Fibroblast of skin of right biceps (primary cell): ENCODE results near the gene NOD2.

Source experiments
- DNase-seq: peaks from one replicate; pipeline ENCODE4 v3.0.0-alpha.2; 2013

The NOD2 gene

DNA sequence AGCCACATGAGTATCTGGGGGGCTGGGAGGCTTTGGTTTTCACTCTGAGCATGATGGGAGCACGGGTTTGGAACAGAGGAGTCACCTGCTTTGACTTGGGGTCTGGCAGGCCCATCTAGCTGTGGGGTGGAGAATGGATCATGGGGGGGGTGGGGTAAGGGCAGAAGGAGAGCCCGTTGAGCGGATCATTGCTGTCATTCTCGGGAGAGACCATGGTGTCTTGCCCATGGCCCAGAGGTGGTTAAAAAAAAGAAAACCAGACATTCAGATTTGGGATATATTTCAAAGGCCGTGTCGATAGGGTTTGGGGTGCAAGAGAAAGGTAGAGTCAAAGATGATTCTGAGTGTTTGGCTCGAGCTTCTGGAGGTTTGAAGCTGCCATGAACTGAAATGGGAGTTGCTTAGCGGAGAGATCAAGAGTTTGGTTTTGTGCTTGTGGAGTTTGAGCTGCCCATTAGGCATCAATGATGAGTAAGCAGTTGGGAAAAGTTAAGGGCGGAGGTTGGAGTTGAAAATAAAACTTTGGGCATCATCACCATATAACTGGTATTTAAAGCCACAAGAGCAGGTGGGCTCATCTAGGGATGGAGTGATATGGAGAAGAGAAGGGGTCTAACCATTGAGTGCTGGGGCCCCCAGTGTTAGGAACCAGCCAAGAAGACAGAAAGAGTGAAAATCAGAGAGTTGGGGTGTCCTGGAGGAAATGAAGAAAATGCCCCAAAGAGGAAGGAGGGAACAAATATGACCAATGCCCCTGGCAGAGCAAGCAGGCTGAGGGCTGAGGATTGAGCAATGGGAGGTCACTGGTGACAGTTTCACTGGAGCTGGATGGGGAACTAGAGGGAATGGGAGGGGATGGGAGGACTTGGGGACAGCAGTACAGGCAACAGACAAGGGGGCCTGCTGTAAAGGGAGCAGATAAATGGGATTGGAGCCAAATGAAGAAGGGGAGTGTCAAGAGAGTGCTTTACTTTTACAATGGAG lies 1.9 kb downstream of the NOD2 start:
- no peak for DNase-seq

DNA sequence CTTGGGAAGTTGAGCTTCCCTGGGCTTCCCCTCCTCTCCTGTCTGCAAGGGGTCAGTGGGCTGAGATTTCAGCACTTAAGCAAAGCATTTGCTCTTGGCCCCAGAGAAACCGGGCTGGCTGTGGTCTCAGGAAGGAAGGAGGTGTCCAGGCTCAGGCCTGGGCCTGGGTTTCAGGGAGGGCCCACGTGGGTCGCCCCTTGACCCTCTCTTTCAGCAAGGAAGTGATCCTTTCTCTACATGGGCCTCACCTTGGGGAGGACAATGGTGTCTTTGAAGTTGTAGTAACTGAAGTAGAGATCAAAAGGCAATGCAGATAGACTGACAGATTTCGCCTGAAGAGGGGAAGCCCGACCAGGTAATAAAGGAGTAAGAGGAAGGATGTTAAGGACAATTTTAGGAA lies 2.7 kb downstream of the NOD2 start:
- no peak for DNase-seq

DNA sequence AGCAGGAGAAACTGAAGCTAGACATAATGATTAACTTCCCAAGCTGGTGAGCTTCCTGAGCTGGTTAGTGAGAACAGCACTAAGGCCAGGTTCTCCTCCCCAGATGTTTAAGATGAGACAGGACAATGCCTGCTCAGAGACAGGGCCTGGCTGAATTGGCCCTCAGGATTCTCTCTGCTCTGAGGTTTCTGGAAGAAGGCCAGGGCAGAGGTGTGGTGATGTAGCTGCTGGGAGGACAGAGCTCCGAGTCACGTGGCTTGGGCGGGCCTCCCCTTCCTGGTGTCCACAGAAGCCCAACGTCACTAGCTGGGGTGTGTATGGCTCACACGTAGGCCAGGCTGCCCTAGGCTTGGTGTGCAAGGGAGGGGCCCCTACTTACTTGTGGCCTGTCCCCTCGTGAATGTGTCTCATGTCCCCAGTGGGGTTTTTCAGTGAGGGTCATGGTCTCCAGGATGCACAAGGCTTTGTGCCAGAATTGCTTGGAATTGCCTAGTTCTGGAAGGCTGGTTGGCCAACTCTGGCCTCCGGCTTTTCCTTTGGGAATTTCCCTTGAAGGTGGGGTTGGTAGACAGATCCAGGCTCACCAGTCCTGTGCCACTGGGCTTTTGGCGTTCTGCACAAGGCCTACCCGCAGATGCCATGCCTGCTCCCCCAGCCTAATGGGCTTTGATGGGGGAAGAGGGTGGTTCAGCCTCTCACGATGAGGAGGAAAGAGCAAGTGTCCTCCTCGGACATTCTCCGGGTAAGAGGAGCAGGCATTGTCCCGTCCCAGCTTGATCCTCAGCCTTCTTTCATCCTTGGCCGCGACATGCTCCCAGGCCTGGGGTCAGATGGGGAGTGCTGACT lies 3.4 kb downstream of the NOD2 start:
- peak; percentile 59 for DNase-seq

DNA sequence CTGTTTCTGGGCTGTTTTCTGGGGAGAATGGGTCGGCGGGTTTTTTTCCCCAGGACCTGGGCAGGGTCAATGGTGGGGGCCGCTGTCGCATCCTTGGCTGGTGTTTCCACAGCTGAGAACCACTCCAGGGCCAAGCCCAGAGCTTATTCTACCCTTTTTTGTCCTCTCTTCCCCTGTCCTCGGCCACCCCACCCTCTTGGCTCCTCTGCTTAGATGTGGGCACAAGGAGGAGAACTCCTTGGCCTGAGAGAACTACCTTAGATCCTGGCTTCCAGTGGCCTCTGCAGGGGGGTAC lies 4.0 kb downstream of the NOD2 start:
- no peak for DNase-seq

DNA sequence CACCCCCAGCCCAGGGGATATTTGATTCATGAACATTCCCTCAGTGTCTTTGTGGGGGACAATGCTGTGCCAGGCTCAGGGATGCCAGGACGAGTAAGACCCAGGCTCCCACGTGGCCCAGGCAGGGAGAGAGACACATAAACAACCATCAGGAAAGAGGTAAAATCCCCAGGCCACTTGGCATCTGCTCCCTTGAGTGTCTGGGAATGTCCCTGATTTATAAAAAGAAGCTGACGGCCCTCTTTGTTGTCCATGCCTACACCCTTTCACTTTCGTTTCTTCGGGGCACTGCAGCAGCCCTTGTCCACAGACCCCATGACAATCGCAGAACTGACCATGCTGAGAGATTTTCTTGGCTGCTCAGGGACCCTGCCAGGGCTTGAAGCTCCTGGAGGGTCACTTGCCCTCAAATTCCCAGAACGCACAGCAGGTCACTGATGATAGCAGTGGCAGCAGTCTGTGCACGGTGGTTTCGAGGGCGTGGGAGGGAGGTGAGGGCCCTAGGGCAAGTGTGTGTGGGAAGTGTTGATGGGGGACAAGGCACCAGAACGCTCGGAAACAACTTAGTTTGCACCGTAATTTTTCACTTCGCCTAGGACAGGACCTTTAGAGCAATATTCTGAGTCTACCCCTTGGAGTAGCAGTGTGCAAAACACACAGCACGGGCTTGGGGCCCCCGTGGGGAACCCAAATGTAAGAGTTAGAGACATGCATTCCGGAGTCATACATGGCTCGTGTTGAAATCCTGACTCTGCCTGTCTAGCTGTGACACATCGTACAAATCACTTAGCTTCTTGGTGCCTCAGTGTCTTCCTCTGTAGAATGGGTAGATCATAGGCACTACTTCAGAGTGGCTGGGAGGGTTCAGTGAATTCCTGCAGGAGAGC lies 4.7 kb downstream of the NOD2 start:
- DNase-seq, result no peak

DNA sequence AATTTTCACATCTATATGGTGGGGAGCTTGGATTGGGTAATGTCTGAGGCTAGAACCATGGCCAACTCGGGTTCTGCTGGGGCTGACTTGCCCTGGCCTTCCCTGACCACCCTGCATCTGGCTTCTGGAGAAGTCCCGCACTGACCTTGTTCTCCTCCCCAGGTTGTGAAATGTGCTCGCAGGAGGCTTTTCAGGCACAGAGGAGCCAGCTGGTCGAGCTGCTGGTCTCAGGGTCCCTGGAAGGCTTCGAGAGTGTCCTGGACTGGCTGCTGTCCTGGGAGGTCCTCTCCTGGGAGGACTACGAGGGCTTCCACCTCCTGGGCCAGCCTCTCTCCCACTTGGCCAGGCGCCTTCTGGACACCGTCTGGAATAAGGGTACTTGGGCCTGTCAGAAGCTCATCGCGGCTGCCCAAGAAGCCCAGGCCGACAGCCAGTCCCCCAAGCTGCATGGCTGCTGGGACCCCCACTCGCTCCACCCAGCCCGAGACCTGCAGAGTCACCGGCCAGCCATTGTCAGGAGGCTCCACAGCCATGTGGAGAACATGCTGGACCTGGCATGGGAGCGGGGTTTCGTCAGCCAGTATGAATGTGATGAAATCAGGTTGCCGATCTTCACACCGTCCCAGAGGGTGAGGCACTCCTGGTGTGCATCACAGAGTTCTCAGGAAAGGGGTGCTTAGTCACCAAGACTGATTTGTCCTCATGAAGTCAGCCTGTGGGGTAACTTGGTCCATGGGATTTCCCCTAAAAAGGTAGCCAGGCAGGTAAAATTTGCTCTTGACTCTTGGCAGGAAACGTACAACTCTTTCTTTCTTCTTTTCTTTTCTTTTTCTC lies 6.1 kb downstream of the NOD2 start:
- no peak for DNase-seq

DNA sequence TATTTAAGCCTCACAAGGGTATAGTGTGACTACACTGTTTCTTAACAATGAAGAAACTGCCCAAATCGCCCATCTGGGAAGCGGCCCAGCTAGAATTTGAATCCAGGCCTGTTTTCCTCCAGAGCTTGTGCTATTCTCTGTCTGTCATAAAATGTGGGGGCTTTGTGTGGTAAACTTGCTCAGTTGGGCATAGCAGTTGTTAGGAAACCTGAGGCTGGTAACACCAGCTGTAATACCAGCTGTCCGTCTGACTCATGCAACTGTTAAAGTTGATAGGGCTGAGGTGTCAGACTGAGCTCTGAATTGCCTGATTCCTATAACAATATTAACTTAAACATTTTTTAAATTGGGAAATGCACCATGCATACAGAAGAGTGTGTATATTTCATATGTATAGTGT lies 9.3 kb downstream of the NOD2 start:
- no peak for DNase-seq

DNA sequence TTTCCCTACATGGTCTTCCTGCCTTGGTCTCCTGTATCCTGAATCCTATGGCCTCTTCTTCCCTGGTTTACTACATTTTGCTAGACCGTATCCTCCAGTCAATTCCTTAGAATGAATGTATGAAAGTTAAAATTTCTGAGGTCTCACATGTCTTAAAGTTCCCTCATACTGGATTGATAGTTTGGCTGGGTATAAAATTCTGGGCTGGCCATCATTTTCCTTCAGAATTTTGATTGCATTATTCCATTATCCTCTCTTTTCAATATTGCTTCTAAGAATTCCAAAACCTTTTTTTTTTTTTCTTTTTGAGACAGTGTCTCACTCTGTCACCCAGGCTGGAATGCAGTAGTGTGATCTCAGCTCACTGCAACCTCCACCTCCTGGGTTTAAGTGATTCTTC lies 10.8 kb downstream of the NOD2 start:
- no peak for DNase-seq

DNA sequence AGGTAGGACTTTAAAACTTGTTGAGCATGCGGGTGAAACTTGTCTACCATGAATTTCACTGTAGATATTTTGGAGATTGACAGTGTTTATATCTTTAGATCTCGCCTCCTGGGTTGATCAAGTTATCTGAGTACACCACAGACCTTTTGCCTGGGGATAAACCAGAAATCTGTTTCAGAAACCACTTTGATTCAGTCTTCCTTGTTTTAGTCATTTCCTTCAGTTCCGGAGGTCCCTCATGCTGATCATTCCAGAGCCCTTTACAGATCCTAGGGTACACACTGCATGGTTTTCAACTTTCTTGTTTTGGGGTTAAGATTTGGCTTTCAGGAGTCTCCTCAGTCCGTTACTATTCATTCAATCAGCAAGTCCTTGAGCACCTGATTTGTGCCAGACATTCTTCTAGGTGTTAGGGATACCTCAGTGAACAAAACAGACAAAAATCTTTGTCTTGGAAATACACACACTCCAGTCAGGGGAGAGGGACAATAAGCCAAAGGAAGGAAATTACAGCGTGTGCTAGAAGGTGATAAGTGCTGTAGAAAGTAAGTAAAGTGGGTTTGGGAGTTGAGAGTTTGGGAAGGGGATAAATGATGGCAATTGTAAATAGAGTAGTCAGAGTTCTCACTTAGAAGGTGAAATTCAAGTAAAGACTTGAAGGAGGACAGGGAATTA lies 12.2 kb downstream of the NOD2 start:
- DNase-seq, result no peak

DNA sequence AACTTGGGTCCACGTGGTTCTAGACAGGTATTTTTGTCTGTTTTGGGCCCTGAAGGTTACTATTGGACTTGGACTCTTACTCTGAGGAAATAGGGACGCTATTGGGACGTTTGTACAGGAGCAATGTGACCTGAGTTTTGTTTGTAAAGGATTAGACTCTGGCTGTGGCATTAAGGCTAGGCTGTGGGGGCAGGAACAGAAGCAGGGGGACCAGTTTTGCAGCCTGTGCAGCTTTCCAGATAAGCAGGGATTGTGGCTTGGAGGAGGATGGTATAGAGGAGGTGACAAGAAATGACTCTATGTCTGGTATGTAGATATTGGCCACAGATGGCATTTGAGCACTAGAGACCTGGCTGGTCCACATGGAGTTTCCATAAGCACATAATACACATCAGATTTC lies 12.8 kb downstream of the NOD2 start:
- DNase-seq, result no peak

DNA sequence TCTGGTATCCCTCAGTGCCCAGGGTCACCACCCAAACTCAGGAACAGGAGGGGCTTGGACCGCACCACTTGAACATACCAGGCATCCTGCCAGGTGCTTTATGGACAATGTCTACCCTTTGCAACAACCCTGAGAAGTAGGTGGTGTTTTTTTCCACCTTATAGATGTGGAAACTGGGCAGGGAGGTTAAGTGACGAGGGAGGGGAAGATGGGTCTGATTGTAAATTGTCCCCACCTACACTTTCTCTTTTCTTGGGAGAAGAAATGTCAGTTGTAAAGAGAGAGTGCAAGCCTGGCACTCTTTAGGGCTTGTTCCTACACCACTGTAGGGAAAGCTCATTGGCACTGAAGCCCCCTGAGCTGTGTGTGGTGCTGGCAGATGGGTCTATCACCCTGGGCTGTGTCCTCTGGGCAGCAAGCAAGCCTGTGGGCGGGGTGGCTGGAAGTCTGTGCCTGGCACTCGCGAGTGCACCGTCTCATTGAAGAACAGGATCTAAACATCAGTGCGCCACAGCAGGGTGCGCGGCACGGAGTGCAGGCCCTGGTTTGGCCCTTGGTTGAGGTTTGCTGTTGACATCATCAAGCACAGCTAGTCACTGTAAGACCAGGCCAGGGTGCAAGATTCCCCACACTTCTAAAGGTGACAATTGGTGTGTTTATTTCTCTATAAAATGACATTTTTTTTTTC lies 15.1 kb downstream of the NOD2 start:
- DNase-seq, result no peak

DNA sequence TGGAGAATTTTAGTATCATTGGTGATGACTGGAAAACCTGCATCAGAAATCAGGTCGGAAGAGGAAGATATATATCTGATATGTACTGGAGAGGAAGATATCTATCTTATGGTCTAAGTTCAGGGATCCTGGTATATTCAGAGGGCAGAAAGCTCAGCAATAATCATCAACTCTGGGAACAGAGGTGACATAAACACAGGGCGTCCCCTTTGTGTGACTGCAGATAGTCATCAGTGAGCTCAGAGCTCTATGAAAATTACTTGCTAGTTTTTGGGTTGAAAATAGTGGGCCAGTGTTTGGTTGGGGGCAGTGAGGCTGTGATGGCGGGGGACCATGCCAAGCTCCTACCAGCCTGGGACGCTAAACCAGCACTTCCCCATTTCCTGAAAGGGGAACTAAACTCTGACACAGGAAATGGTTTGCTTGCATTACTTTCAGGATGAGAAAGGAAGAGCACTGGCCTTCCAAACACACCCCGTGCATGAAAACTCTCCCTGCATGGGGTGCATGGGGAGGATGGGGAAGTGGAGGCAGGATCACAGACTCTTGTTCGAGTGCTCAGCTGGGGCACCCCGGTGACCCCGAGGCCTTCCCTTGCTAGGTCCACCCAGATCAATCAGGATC lies 15.8 kb downstream of the NOD2 start:
- no peak for DNase-seq

DNA sequence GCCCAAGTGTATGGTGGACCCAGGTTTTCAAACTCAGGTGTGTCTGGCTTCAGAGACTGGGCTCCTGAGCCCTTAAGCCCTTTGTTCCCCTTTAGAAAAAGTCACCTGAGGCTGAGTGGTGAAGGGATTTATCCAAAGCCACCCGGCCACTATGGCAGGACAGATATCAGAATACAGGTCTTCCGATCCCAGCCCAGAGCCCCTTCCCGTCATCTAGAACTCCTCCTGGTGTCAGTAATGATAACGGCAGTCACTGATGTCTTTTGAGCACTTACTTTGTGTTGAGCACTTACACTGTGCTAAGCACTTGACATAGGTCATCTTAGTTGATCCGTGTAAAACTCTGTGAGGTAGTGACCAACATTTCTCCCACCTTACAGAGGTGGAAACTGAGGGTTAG lies 16.6 kb downstream of the NOD2 start:
- no peak for DNase-seq

DNA sequence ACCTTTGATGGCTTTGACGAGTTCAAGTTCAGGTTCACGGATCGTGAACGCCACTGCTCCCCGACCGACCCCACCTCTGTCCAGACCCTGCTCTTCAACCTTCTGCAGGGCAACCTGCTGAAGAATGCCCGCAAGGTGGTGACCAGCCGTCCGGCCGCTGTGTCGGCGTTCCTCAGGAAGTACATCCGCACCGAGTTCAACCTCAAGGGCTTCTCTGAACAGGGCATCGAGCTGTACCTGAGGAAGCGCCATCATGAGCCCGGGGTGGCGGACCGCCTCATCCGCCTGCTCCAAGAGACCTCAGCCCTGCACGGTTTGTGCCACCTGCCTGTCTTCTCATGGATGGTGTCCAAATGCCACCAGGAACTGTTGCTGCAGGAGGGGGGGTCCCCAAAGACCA lies 17.6 kb downstream of the NOD2 start:
- no peak for DNase-seq

DNA sequence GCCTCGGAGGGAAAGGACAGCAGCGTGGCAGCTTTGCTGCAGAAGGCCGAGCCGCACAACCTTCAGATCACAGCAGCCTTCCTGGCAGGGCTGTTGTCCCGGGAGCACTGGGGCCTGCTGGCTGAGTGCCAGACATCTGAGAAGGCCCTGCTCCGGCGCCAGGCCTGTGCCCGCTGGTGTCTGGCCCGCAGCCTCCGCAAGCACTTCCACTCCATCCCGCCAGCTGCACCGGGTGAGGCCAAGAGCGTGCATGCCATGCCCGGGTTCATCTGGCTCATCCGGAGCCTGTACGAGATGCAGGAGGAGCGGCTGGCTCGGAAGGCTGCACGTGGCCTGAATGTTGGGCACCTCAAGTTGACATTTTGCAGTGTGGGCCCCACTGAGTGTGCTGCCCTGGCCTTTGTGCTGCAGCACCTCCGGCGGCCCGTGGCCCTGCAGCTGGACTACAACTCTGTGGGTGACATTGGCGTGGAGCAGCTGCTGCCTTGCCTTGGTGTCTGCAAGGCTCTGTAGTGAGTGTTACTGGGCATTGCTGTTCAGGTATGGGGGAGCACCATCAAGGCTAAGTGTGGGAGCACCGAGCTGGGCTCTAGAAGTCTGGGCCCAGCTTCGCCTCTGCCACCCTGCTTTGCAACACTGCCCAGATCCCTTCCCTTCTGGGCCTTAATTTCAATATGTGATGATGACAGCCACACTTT lies 18.6 kb downstream of the NOD2 start:
- no peak for DNase-seq

DNA sequence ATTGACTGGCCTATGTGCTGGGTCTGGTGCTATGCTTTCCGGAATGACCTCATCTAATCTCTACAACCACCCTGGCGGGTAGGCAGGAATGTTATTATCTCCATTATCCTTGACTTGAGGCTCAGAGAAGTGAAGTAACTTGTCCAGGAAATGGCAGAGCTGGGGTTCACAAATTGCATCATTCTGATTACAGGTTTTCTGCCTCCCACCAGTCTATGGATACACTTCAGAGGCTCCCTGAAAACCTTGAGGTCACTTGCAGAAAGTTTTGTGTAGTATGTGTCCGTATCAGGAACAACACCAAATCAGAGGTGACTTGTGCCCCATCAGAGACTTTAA lies 19.1 kb downstream of the NOD2 start:
- peak; percentile 44 for DNase-seq

DNA sequence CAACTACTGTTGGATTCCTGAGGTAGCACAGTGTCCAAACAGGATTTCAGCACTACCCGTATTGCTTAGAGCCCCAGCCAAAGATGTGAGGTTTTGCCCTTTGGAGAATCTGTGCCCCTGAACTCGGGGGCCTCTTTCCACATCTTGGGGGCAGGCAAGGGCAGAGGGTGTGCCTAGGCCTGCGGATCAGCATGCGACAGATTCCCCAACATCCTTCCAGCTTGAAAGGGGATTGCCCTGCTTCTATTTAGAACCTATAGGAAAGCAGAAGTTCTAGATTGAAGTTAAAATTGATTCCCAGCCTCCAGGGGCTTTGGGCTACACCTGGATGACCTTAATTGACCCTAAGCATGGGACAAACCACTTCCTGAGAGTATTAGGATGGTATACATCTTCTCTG lies 19.6 kb downstream of the NOD2 start:
- no peak for DNase-seq

DNA sequence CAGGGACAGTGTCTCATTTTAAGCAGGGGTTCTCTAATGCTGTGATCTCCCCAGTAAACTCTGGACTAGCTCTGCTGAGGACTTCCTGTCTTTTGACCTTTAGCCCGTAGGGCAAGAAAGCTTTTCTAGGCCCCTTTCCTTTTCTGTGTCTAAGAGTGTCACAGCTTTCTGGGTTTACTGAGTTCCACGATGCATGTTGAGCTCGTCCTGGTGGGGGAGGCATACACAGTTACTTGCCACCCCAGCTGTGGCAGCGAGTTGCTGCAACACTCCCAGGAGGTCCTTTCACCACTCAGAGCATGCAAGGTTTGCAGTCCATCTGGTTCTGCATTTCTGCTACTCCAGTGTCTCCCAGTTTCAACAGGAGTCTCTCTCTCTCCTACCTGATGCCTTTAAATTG lies 23.7 kb downstream of the NOD2 start:
- no peak for DNase-seq

DNA sequence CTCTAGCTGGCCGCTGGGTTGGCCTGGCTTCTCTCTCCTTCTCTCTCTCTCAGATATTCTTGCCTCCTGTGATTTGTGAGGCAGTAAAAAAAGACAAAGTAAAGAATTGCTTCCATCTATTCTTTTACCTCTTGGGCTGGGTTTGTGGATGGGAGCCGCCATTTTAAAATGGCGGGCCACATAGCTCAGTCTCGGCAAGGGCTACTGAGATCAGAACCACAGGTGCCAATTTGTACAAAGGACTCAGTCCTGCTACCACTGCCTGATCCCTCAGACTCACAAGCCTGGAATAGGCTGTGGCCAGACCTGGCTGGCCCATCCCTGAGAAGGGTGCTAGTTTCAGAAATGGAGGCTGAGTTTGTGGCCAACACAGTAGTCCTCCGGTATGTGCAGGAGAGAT lies 24.1 kb downstream of the NOD2 start:
- no peak for DNase-seq
